GM10266 (cell line): Measurements from ENCODE around the gene HIPK3.

Experiments used
- DNase-seq: peaks from one replicate; pipeline ENCODE4 v3.0.0; 2012; ENCODE audit errors: extremely low spot score
- TF ChIP-seq, protein P1 (sequence below): IDR thresholded peaks from 2 replicates; pipeline ENCODE4 v1.5.1; 2012; ENCODE audit warnings: mild to moderate bottlenecking, low read depth; ENCODE audit not compliant: control insufficient read depth, insufficient read depth; ENCODE audit errors: missing control alignments

Gene HIPK3

DNA sequence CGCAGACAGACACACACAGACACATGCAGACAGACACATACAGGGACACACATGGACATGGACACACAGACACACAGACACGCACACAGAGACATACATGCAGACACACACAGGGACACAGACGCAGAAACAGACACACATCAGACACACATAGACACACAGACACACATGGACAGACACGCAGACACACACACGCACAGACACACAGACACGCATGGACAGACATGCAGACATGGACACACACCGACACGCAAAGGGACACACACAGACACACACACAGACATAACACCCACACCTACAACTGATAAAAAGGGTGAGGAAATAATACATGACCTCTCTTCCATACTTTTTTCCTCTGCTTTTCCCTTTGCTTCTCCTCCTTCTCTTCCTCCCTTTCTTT lies 146.2 kb downstream of the HIPK3 start:
- TF ChIP-seq, protein P1, sequence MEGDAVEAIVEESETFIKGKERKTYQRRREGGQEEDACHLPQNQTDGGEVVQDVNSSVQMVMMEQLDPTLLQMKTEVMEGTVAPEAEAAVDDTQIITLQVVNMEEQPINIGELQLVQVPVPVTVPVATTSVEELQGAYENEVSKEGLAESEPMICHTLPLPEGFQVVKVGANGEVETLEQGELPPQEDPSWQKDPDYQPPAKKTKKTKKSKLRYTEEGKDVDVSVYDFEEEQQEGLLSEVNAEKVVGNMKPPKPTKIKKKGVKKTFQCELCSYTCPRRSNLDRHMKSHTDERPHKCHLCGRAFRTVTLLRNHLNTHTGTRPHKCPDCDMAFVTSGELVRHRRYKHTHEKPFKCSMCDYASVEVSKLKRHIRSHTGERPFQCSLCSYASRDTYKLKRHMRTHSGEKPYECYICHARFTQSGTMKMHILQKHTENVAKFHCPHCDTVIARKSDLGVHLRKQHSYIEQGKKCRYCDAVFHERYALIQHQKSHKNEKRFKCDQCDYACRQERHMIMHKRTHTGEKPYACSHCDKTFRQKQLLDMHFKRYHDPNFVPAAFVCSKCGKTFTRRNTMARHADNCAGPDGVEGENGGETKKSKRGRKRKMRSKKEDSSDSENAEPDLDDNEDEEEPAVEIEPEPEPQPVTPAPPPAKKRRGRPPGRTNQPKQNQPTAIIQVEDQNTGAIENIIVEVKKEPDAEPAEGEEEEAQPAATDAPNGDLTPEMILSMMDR = no peak
- no peak for DNase-seq

DNA sequence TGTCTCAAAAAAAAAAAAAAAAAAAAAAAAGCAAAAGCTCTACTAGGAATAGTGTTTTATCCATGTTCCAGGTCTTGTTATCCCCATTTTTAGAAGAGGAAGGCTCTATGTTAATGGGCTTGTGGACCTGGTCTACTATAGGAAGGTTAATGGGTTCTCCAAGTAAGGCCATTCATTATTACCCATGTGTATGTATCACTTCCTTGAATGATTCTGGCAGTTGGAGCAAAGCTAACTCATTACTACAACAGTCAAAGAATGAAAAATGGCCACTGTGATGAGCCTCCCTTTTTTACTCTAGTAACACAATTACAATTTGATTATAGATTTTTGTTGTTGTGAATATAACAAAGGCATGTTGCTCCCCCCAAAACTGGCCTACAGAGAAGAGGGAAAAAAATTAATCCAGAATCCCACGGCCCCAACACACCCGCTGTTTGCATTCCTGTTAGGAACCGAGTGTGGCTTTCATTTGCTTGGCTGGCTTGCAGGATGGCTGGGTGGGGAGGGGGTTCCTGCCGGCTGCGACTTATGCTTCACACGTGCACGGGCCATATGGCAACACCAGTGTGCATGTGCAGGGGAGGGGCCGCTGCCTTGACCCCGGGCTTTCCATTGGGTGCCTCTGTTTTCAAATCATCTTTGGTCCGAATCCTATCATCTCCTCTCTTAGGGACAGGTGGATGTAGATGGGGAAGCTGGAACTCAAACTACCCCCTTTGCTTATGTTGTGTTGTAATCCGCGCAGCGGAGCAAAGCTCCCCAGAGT lies 148.8 kb downstream of the HIPK3 start:
- TF ChIP-seq, protein P1 = no peak
- no peak for DNase-seq
